MV-4-11 (cell line): ENCODE measurements around the gene AR.
"Not testable (repeated sequence)": the region's sequence is repeated elsewhere in the genome, so short reads cannot be mapped to it uniquely, and the experiment has no call there.

ENCODE experiments used
- DNase-seq: peaks from one replicate; lab custom pipeline; 2025; lab: John Stamatoyannopoulos, UW

Gene AR

DNA sequence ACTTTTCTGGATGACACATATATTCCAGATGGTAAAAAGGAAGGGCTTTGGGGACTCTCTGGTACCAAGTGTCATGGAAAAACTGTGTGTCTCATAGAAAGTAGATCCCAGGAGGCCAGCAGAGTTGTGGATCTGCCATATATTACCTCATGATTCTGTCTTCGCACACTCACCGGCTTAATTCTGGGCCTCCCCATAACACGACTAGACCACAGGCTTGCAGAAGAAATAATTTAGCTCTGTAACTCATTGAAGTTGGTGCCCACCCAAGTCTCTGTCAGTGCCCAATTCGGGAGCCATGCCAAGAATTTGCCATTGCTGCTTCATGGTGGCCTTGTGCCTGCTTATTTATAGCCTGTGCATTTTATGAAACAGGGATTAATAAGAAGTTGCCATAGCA, 104.5 kb downstream of the AR start:
- DNase-seq: no peak

DNA sequence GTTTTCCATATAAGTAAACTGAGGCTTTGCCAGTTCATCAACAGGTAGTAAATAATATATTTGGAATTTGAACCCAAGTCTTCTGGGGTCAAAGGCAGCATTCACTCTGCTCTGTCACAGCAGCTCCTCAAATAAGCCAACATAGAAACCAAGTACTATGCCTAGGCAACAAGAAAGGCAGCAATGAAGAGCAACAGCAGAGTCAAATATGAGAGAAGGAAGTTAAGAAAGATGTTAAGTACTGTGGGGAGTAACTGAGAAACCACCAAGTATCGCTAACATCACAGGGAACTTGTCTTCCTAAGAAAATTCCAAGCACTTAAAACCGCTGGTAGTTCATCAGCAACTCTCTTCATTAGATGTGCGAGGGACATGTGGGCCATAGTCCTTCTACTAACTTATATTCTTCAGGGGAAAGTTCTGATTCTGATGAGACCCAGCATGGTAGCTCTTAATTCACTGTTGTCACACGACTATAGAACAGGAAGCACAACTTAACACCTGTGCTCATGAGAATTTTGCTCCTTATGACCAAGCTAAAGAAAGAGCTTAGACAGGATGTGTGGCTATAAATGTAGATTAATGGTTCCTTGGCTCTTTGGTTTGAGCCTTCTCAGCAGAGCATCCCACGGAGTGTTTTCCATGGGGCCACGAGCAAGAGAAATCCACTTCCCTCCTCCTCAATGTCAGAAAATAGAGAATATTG, 107.8 kb downstream of the AR start:
- DNase-seq: peak; percentile 0

DNA sequence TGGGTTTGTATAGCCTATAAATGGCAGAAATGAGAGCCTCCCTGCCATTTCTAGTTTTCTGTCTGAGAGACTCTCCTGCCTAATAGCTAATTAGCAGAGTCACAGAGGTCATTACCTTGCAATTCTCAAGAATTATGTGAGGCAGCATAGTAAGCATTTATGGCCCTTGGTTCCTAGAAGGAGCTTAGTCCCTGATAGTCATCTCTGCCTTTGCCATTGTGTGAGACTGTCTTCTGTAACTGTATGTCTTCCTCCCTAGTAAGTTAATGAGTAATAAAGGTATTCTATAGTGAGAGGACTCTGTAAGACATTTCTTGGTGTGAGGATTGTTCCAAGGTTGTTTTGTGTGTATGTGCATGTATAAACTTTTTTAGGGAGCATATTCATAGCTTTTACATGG, 108.7 kb downstream of the AR start:
- DNase-seq: no peak

GRCh38 chrX:67654301-67654700, 110.5 kb downstream of the AR start:
- no peak for DNase-seq

DNA sequence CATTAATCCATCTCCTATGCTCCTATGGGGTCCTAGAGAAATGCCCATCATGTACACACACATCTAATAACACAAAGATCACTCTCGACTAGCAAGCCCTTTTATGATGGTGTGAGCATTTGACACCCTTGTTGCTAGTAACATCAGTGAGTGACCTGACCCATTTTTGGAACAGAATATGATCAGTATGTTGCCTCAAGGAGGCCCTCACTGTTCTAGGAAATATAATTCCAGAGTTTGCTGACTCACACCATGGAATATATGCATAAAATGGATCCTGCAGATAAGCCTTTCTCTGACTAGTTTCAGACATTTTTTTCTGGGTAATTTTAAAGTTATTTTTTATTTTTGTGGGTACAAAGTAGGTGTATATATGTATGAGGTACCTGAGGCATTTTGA, 121.8 kb downstream of the AR start:
- DNase-seq: no peak

DNA sequence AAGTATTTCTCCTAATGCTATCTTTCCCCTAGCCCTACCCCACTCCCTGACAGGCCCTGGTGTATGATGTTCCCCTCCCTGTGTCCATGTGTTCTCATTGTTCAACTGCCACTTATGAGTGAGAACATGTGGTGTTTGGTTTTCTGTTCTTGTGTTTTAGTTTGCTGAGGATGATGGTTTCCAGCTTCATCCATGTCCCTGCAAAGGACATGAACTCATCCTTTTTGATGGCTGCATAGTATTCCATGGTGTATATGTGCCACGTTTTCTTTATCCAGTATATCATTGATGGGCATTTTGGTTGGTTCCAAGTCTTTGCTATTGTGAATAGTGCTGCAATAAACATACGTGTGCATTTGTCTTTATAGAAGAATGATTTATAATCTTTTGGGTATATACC, 126.9 kb downstream of the AR start:
- DNase-seq: not testable (repeated sequence)

GRCh38 chrX:67673741-67674274, 130.0 kb downstream of the AR start:
- no peak for DNase-seq

- DNase-seq: no peak
Observed at GRCh38 chrX:67674741-67675140, 130.9 kb downstream of the AR start.

GRCh38 chrX:67684136-67684535, 140.3 kb downstream of the AR start:
- no peak for DNase-seq

DNA sequence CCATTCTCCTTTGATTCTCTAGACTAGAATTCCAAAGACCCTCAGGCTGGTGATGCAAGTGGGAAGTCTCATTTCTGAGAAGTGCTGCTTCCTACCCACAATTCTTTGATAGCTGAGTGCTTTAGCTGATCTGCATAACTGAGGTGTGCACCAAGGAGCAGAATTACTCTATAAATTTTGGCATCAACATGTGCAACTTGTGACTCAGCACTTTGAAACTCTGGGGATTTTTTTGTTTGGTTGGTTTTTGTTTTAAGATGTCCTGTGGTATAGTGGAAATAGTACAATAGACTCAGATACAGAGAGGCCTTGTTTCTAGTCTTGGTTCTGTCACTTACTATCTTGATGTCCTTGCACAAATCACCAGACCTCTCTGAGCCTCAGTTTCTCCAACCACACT, 148.4 kb downstream of the AR start:
- DNase-seq: no peak

DNA sequence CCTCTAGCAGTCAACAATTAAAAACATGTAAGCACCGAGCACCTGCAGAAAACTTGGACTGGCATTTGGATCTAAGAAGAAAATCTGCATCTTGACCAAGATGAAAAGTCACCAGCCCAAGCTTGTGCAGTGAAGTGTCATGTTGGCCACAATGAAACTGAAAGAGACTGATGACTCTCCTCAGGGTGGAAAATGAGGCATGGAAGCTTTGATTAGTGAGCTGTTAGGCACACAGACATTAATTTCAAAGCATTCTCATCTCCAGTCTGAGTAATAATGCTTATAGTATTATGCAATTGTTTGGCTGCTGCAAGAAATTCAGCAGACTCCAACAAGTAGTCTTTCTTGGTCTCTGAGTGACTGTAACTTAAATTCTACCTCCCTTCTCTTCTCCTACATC, 150.1 kb downstream of the AR start:
- no peak for DNase-seq

DNA sequence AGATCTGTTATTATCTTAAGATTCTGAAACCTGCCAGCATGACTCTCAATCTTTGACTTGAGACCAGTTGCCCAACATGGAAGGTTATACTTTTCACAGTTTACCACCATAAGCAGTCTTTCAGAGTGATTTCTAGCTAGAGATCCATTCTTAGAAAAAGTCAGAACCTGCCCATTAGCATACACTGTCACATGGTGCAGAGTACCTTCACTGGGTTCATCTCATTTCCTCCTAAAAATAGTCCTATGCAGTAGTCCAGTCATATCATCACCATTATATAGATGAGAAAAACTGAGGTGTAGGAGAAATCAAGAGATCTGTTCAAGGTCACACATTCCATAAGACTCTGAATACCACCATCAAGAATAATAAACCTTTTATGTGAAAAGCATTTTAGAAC, 153.6 kb downstream of the AR start:
- no peak for DNase-seq

- no peak for DNase-seq
Observed at GRCh38 chrX:67700602-67701001, 156.8 kb downstream of the AR start.

GRCh38 chrX:67714004-67714403, 170.2 kb downstream of the AR start:
- DNase-seq: no peak

DNA sequence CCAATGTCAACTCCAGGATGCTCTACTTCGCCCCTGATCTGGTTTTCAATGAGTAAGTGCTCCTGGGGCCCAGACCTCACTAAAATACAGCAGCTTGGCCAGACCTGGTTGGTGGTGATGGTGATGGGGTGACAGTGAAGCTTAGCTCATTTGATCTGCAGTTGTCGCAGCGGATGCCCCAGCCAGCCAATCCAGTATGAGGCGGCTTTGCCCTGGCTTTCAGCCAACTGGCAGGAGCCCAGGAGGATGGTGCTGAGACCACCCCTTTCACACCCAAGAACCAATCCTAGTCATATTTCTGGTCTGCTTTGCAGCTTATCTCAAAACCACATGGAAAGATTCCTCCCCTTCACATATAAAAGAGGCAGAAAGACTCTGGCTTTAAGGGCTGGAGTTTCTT, 173.8 kb downstream of the AR start:
- DNase-seq: no peak

DNA sequence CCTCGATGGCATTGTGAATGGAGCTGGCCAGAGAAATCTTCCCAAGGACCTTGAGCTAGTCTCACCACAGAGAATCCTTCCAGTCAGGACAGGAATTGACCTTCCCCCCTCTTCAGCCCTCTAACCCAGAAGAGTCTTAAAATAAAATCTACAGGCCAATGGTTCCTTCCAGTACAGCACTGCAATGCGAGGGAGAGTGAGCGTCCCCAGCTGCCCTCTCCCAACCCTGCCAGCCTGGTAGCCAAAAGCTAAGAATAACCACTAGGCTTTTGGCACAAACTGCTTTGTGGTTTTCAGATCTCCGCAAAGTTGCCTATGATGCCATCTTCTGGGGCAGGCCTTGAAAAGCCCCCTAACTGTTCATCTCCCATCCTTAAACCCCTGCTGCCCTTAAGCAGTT, 175.1 kb downstream of the AR start:
- DNase-seq: peak; percentile 65

DNA sequence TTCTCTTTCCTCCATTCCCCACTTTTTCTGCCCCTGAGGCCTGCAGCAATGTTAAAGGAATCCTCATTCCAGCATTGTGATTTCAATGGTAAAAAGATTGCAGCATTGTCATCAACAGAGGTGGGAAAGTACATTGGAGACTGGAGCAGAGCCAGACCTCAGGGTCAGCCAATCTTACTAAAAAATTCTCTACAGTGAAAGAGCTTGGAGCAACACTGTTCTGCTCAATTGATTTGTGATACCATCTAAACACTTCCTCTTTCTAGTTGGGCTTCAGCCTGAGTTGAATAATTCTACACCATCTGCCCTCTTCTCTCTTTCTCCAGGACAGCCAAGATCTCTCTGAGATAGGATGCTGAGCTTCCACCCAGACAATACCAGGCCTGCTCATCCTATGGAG, 176.5 kb downstream of the AR start:
- peak; percentile 76 for DNase-seq

DNA sequence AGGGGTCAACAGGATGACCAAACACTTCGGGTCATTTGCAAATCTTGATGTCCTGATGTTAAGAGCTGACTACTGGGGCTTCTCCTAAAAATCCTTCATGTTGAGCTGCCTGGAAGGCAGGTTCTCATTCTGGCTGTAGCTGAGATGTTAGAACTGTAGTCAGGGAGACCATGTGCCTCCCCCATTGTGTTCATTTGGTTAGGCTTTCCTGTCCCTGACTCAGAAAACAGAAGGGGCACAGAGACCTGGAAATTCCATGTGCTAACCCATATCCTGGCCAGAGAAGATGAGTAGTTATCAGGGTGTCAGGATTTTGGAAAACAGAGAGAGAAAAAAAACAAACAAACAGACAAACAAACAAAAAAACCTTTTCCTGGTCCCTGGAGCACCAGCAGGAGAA, 177.5 kb downstream of the AR start:
- no peak for DNase-seq

DNA sequence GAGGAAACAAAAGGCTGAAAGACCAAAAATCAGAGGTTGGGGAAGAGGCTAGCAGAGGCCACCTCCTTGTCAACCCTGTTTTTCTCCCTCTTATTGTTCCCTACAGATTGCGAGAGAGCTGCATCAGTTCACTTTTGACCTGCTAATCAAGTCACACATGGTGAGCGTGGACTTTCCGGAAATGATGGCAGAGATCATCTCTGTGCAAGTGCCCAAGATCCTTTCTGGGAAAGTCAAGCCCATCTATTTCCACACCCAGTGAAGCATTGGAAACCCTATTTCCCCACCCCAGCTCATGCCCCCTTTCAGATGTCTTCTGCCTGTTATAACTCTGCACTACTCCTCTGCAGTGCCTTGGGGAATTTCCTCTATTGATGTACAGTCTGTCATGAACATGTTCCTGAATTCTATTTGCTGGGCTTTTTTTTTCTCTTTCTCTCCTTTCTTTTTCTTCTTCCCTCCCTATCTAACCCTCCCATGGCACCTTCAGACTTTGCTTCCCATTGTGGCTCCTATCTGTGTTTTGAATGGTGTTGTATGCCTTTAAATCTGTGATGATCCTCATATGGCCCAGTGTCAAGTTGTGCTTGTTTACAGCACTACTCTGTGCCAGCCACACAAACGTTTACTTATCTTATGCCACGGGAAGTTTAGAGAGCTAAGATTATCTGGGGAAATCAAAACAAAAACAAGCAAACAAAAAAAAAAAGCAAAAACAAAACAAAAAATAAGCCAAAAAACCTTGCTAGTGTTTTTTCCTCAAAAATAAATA, 179.9 kb downstream of the AR start:
- no peak for DNase-seq

DNA sequence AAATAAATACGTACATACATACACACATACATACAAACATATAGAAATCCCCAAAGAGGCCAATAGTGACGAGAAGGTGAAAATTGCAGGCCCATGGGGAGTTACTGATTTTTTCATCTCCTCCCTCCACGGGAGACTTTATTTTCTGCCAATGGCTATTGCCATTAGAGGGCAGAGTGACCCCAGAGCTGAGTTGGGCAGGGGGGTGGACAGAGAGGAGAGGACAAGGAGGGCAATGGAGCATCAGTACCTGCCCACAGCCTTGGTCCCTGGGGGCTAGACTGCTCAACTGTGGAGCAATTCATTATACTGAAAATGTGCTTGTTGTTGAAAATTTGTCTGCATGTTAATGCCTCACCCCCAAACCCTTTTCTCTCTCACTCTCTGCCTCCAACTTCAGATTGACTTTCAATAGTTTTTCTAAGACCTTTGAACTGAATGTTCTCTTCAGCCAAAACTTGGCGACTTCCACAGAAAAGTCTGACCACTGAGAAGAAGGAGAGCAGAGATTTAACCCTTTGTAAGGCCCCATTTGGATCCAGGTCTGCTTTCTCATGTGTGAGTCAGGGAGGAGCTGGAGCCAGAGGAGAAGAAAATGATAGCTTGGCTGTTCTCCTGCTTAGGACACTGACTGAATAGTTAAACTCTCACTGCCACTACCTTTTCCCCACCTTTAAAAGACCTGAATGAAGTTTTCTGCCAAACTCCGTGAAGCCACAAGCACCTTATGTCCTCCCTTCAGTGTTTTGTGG, 180.7 kb downstream of the AR start:
- DNase-seq: no peak

GRCh38 chrX:67725471-67725870, 181.7 kb downstream of the AR start:
- no peak for DNase-seq

DNA sequence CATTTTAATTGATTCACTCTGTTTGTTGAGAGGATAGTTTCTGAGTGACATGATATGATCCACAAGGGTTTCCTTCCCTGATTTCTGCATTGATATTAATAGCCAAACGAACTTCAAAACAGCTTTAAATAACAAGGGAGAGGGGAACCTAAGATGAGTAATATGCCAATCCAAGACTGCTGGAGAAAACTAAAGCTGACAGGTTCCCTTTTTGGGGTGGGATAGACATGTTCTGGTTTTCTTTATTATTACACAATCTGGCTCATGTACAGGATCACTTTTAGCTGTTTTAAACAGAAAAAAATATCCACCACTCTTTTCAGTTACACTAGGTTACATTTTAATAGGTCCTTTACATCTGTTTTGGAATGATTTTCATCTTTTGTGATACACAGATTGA, 182.2 kb downstream of the AR start:
- DNase-seq: peak; percentile 89

DNA sequence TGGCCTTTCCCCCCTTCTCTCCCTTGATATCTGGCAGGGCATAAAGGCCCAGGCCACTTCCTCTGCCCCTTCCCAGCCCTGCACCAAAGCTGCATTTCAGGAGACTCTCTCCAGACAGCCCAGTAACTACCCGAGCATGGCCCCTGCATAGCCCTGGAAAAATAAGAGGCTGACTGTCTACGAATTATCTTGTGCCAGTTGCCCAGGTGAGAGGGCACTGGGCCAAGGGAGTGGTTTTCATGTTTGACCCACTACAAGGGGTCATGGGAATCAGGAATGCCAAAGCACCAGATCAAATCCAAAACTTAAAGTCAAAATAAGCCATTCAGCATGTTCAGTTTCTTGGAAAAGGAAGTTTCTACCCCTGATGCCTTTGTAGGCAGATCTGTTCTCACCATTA, 183.8 kb downstream of the AR start:
- DNase-seq: no peak
